22Rv1 (cell line): ENCODE results near the gene P2RY1.
"Not testable (repeated sequence)": the region's sequence is repeated elsewhere in the genome, so short reads cannot be mapped to it uniquely, and the experiment has no call there.

Experiments used
- H3K27ac ChIP-seq: fragments of 450-650 bp; 2 replicates; pipeline ENCODE4 v1.5.1; 2017
- ZFX ChIP-seq: fragments of 450-650 bp; IDR thresholded peaks from 2 replicates; pipeline ENCODE4 v1.6.1; 2017; ENCODE audit warnings: antibody characterized with exemption, borderline replicate concordance
- TF ChIP-seq, protein P1 (sequence below): fragments of 450-650 bp; IDR thresholded peaks from 2 replicates; pipeline ENCODE4 v1.5.1; 2017; ENCODE audit warnings: mild to moderate bottlenecking

Gene P2RY1

DNA sequence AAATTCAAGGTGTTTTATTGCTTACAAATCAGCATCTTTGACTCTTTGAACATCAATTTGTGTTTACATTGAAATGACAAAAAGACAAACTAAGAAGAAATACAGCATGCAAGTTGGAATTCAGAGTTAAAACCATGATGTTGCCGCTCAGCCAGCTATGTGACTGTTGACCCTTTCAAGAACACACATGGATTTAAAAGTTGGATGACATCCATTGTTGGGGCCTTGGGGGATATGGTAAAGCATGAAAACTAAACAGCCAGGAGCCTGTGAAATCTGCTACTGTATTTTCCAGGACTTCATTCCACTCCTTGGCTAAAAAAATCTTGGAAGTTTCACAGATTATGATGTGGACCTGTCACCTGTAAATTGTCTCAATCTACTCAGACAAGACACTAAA, 4.6 kb downstream of the P2RY1 start:
- H3K27ac ChIP-seq: no peak overlapping the region
- TF ChIP-seq, protein P1, sequence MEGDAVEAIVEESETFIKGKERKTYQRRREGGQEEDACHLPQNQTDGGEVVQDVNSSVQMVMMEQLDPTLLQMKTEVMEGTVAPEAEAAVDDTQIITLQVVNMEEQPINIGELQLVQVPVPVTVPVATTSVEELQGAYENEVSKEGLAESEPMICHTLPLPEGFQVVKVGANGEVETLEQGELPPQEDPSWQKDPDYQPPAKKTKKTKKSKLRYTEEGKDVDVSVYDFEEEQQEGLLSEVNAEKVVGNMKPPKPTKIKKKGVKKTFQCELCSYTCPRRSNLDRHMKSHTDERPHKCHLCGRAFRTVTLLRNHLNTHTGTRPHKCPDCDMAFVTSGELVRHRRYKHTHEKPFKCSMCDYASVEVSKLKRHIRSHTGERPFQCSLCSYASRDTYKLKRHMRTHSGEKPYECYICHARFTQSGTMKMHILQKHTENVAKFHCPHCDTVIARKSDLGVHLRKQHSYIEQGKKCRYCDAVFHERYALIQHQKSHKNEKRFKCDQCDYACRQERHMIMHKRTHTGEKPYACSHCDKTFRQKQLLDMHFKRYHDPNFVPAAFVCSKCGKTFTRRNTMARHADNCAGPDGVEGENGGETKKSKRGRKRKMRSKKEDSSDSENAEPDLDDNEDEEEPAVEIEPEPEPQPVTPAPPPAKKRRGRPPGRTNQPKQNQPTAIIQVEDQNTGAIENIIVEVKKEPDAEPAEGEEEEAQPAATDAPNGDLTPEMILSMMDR: no peak
- TF ChIP-seq ZFX: no peak

DNA sequence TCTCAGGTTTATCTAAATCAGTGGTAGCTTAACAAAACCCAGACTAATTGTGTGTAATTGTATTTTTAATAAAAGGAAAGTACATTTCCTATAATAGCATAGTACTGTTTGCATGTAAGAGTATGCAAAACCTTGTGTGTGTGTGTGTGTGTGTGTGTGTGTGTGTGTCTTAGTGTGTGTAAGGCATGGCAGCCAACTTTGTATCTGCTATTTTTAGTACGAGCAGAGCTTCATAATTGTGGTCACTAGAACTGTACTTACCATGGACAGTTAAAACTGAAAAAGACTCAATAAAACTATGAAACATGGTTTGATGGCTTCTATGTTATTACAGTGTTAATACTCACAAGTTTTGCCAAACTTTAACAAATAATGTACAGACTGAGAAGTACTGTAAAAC, 6.2 kb downstream of the P2RY1 start:
- TF ChIP-seq, protein P1: no peak
- TF ChIP-seq ZFX: no peak
- H3K27ac ChIP-seq: no peak overlapping the region

DNA sequence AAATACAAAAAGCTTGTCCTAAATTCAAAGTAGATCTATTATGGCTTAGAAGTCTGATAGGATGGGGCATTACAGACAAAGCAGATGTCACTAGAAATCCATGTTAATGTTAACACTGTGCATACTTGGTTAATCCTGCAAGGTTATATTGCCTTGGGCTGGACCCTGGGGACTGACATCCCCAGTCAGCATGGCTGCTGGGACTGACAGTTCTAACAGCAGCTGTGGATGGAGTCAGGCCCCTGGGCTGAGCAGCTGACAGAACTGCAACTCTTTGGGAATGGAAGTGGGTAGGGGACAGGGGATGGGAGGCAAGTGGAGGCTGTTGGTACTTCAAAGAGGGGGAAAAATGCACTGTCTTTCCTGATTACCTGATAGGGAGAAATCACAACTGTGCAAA, 7.5 kb downstream of the P2RY1 start:
- TF ChIP-seq, protein P1: no peak
- TF ChIP-seq ZFX: no peak
- H3K27ac ChIP-seq: no peak overlapping the region

DNA sequence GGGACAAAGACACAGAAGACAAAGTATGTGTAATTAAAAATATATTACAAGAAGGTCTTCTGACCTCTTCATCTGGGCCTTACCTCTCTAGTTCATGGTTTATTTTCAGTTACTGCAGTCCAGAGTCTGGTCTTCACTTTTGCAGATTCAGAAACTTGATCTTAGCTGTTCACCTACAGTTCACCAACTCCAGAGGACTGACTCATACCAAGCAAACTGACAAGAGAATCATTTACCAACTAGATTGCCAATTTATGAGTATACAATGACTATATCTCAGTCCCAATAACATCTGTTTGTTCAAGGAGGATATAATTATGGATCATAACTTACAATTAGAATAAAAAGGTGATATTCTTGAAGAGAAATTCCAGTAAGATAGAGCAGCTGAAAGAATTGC, 9.0 kb downstream of the P2RY1 start:
- no peak for TF ChIP-seq ZFX
- TF ChIP-seq, protein P1: no peak
- no peak overlapping the region for H3K27ac ChIP-seq

DNA sequence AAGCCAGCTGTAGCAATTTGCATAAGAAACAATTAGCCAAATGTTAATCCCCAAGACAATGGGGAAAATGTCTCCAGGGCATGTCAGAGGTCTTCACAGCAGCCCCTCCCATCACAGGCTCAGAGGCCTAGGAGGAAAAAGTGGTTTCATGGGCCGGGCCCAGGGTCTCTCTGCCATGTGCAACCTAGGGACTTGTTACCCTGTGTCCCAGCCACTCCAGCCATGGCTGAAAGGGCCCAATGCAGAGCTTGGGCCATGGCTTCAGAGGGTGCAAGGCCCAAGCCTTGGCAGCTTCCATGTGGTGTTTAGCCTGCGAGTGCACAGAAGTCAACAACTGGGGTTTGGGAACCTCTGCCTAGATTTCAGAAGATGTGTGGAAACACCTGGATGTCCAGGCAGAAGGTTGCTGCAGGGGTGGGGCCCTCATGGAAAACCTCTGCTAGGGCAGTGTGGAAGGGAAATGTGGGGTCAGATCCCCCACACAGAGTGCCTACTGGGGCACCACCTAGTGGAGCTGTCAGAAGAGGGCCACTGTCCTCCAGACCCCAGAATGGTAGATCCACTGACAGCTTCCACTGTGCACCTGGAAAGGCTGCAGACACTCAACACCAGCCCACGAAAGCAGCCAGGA, 11.8 kb downstream of the P2RY1 start:
- H3K27ac ChIP-seq: not testable (repeated sequence)

DNA sequence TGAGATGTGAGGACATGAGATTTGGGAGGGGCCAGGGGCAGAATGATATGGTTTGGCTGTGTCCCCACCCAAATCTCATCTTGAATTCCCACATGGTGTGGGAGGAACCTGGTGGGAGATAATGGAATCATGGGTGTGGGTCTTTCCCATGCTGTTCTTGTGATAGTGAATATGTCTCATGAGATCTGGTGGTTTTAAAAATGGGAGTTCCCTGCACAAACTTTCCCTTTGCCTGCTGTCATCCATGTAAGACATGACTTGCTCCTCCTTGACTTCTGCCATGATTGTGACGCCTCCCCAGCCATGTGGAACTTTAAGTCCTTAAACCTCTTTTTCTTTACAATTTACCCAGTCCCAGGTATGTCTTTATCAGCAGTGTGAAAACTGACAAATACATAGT, 12.7 kb downstream of the P2RY1 start:
- H3K27ac ChIP-seq: not testable (repeated sequence)

DNA sequence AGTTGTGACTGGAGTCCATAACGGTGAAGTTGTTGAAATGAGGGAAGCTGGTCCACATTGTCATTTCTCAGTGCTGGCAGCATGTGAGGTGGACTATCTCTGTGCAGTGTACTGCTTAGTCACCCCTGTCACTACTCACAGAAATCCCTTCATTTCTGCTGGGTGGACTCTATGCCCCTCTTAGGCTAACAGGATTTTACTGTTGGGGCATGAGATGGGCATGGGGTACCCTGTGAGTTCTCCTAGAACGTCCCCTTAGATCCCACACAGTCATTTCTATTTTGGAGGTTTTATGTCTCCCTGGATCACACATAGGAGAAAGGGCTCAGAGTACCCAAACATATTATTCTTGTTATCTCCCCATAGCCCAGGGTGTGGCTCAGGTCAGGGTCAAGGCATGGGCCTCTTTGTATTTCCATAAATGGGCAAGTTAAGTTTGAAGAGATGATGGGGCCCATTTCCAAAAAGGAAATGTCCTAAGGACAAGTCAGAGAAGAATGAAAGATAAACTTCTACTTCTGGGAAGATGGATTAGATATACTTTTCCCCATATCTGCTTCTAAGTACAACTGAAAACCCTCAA, 15.2 kb downstream of the P2RY1 start:
- H3K27ac ChIP-seq: no peak overlapping the region

DNA sequence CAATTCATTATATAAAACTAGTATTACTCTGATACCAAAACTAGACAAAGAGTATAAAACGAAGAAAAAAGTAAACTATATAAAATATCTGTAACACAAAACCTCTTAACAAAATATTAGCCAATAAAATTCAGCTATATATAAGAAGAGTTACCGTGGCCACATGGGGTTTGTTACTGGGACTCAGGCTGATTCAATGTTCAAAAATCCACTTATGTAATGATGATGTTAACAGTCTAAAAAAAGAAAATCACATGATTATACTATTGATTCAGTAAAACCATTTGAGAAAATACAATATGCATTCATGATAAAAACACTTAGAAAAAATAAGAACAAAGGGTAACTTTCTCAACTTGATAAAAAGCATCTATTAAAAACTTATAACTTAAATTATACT, 18.3 kb downstream of the P2RY1 start:
- H3K27ac ChIP-seq: no peak overlapping the region
- TF ChIP-seq, protein P1: no peak
- TF ChIP-seq ZFX: no peak

More for the DNA sequence above, 15.2 kb downstream of the P2RY1 start:
- TF ChIP-seq, protein P1: no peak
- no peak for TF ChIP-seq ZFX
